OCI-M1 (cell line): ENCODE data around the gene SLC25A1.

ENCODE experiments used
- DNase-seq: peaks from one replicate; lab custom pipeline; 2025; lab: John Stamatoyannopoulos, UW

SLC25A1 gene

GRCh38 chr22:19137384-19138216 is 40.9 kb downstream of the SLC25A1 start:
- no peak for DNase-seq

- DNase-seq = no peak
Measured at GRCh38 chr22:19136915-19137314, 41.6 kb downstream of the SLC25A1 start.

GRCh38 chr22:19134874-19135273 is 43.7 kb downstream of the SLC25A1 start:
- DNase-seq = no peak

- DNase-seq = no peak
Measured at GRCh38 chr22:19134176-19134831, 44.2 kb downstream of the SLC25A1 start.

GRCh38 chr22:19133561-19133960 is 45.0 kb downstream of the SLC25A1 start:
- no peak for DNase-seq

- no peak for DNase-seq
Measured at GRCh38 chr22:19132693-19133400, 45.7 kb downstream of the SLC25A1 start.

- DNase-seq = no peak
Measured at GRCh38 chr22:19132153-19132552, 46.4 kb downstream of the SLC25A1 start.

GRCh38 chr22:19131685-19132015 is 46.9 kb downstream of the SLC25A1 start:
- no peak for DNase-seq

GRCh38 chr22:19130959-19131684 is 47.4 kb downstream of the SLC25A1 start, which contains the start of gene TSSK2:
Gene TSSK2, plus strand, starts transcription at chr22:19131308. Its CDS starts 92 bp downstream, at chr22:19131400.
- no peak for DNase-seq

GRCh38 chr22:19129871-19130270 is 48.7 kb downstream of the SLC25A1 start:
- no peak for DNase-seq

- DNase-seq = no peak
Measured at GRCh38 chr22:19128946-19129727, 49.4 kb downstream of the SLC25A1 start.

- no peak for DNase-seq
Measured at GRCh38 chr22:19128009-19128401, 50.5 kb downstream of the SLC25A1 start.

- DNase-seq = no peak
Measured at GRCh38 chr22:19127329-19128008, 51.1 kb downstream of the SLC25A1 start.

GRCh38 chr22:19126309-19127273 is 51.9 kb downstream of the SLC25A1 start:
- DNase-seq = no peak
